Kidney epithelial cell (primary cell): Measurements from ENCODE around the gene ZMYM3. TPM values are rescaled to one million over a fixed set of nuclear protein-coding genes. Genes with fewer than 3 reads are reported as not detected.

Source experiments
- DNase-seq: peaks from one replicate; pipeline ENCODE4 v3.0.0-alpha.2; 2010; ENCODE audit warnings: low read depth
- H3K27me3 ChIP-seq: 2 replicates; pipeline ENCODE4 v1.6.0; 2011; ENCODE audit warnings: low read length; ENCODE audit not compliant: control insufficient read depth, insufficient read depth
- H3K36me3 ChIP-seq: 2 replicates; pipeline ENCODE4 v1.5.1; 2011; ENCODE audit warnings: low read length; ENCODE audit not compliant: control insufficient read depth, insufficient read depth
- H3K4me3 ChIP-seq: 2 replicates; pipeline ENCODE4 v1.5.1; 2011; ENCODE audit warnings: low read depth, mild to moderate bottlenecking, control low read depth, low read length
- CTCF ChIP-seq: IDR thresholded peaks from 2 replicates; pipeline ENCODE4 v1.5.1; 2011; ENCODE audit warnings: mild to moderate bottlenecking, moderate library complexity, low read length, control low read depth, inconsistent platforms; ENCODE audit not compliant: insufficient read depth, poor library complexity, severe bottlenecking
- total RNA-seq: library from RNA; depleted of rRNA; stranded (reverse); fragments of >200 nt; gene quantifications from 2 replicates; pipeline ENCODE4 v1.2.3, GENCODE V29; 2015

The ZMYM3 gene
- total RNA-seq, 1 donor from 2014 or later = 11.0 TPM

- Histone ChIP-seq H3K27me3 (no peaks in the 10 kb centered on the region), H3K36me3 (no peaks in the 10 kb centered on the region), H3K4me3 (peak overlapping the region; percentile 81)
- DNase-seq = no peak
- TF ChIP-seq CTCF = peak; percentile 53
Measured at GRCh38 chrX:71253253-71254091, 468 bp downstream of the ZMYM3 start.

- TF ChIP-seq CTCF = no peak
- Histone ChIP-seq H3K27me3 (no peaks in the 10 kb centered on the region), H3K36me3 (no peaks in the 10 kb centered on the region), H3K4me3 (no peak overlapping the region)
- no peak for DNase-seq
Measured at GRCh38 chrX:71252221-71252620, 1.7 kb downstream of the ZMYM3 start.

- DNase-seq = no peak
- no peak for TF ChIP-seq CTCF
- no peaks in the 10 kb centered on the region for H3K27me3 ChIP-seq
- H3K4me3 ChIP-seq = no peak overlapping the region
- H3K36me3 ChIP-seq = no peaks in the 10 kb centered on the region
Measured at GRCh38 chrX:71251466-71251973, 2.4 kb downstream of the ZMYM3 start.

GRCh38 chrX:71250841-71251240 is 3.1 kb downstream of the ZMYM3 start:
- Histone ChIP-seq H3K4me3 (no peak overlapping the region), H3K27me3 (no peaks in the 10 kb centered on the region), H3K36me3 (no peaks in the 10 kb centered on the region)
- no peak for DNase-seq
- TF ChIP-seq CTCF = no peak

- DNase-seq = no peak
- TF ChIP-seq CTCF = no peak
- no peaks in the 10 kb centered on the region for H3K36me3 ChIP-seq
Measured at GRCh38 chrX:71245159-71245558, 8.8 kb downstream of the ZMYM3 start.

More at GRCh38 chrX:71245159-71245558, 8.8 kb downstream of the ZMYM3 start:
- Histone ChIP-seq H3K27me3 (no peaks in the 10 kb centered on the region), H3K4me3 (no peak overlapping the region)
